AG09309 (cell line): Measurements from ENCODE around the gene MICU1.
A peak's percentile ranks its signal among the peaks of the same experiment; 100 is the strongest.

ENCODE experiments used
- DNase-seq: peaks from one replicate; pipeline ENCODE4 v3.0.0-alpha.2; 2010; ENCODE audit warnings: low read depth
- H3K4me3 ChIP-seq: 2 replicates; pipeline ENCODE4 v1.5.1; 2011; ENCODE audit warnings: mild to moderate bottlenecking, low read depth, low read length, moderate library complexity; ENCODE audit not compliant: control insufficient read depth
- CTCF ChIP-seq: IDR thresholded peaks from 2 replicates; pipeline ENCODE4 v1.5.1; 2011; ENCODE audit warnings: mild to moderate bottlenecking, low read depth, low read length, inconsistent platforms; ENCODE audit not compliant: insufficient read depth, control insufficient read depth; ENCODE audit errors: missing control alignments

The MICU1 gene

GRCh38 chr10:72645263-72645858 lies 19.5 kb upstream of the MICU1 start:
- no peak overlapping the region for H3K4me3 ChIP-seq
- TF ChIP-seq CTCF, result no peak
- no peak for DNase-seq

GRCh38 chr10:72642318-72642717 lies 16.4 kb upstream of the MICU1 start:
- no peak overlapping the region for H3K4me3 ChIP-seq
- DNase-seq, result no peak
- no peak for TF ChIP-seq CTCF

DNA sequence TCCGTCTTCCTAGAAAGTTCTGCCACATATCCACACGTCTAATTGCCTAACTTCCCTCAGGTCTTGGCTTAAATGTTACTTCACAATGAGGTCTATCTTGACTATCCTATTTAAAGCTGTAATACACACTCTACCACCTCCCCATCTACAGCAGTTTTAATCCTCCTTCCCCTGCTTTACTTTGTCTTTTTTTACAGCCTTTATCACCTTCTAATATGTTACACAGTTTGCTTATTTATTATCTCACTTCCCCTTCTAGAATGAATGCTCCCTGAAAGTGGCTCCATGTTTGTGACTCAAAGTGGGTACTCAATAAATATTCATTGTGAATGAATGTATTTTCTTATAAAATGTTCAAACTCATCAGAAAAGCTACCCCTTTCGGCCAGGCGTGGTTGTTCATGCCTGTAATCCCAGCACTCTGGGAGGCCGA lies 13.6 kb upstream of the MICU1 start:
- no peak for TF ChIP-seq CTCF
- no peak for DNase-seq
- H3K4me3 ChIP-seq, result no peak overlapping the region

DNA sequence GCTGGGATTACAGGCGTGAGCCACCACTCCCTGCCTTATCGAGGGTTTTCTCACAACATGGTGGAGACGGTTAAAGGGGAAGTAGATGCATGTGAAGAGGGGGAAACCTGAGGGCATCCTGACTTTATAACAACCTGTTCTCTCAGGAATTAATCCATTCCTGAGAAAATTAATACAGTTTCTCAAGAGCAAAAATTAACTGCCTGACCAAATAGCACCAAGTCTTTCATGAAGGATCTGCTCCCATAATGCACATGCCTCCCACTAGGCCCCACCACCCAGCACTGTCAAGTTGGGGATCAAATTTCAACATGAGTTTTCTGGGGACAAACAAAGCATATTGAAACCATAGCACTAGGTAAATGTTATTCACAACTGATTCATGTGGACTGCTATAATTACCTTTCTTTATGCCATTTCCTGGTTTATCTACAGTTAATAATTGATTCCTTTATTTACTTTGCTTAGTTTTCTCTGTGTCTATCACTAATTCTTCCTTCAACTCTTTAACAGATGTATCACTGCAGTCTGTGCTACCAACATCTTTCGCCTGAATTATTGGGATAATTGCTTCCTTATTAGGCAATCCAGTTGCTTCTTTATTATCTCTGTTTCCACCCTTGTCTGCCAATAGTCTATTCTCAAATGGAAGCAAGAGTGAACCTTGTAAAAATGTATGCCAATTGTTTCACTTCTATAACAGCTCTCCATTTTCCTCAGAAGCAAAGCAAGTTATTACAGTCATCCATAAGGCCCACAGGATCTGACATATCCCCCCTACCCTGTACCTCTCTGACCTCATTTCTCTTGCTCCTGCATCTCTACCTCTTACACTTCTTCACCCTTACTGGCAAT lies 12.9 kb upstream of the MICU1 start:
- DNase-seq, result no peak
- H3K4me3 ChIP-seq, result no peak overlapping the region
- TF ChIP-seq CTCF, result no peak

- no peak overlapping the region for H3K4me3 ChIP-seq
- no peak for TF ChIP-seq CTCF
- peak; percentile 27 for DNase-seq
Measured at GRCh38 chr10:72637398-72637857, 11.5 kb upstream of the MICU1 start.

- TF ChIP-seq CTCF, result no peak
- H3K4me3 ChIP-seq, result no peak overlapping the region
- DNase-seq, result no peak
Measured at GRCh38 chr10:72630144-72630543, 4.3 kb upstream of the MICU1 start.
